H9 (cell line): Measurements from ENCODE around the gene THSD4. TPM values are rescaled to one million over a fixed set of nuclear protein-coding genes. Genes with fewer than 3 reads are reported as not detected.
A peak's percentile ranks its signal among the peaks of the same experiment; 100 is the strongest.

Experiments
- DNase-seq: peaks from one replicate; pipeline ENCODE4 v3.0.0-alpha.2; 2017
- H2AFZ ChIP-seq: one replicate; pipeline ENCODE4 v1.6.1; 2013; ENCODE audit warnings: mild to moderate bottlenecking, low read length, control low read depth, moderate library complexity
- H2AK5ac ChIP-seq: 2 replicates; pipeline ENCODE4 v1.6.1; 2013; ENCODE audit warnings: low read length, control low read depth, mixed read lengths; ENCODE audit not compliant: insufficient read length
- H2BK120ac ChIP-seq: one replicate; pipeline ENCODE4 v1.6.1; 2013; ENCODE audit warnings: low read depth, mild to moderate bottlenecking, low read length, control low read depth, inconsistent platforms; ENCODE audit not compliant: poor library complexity, severe bottlenecking
- H2BK12ac ChIP-seq: 2 replicates; pipeline ENCODE4 v1.6.1; 2013; ENCODE audit warnings: low read length, control low read depth, mixed read lengths, low read depth; ENCODE audit not compliant: insufficient read length
- H2BK15ac ChIP-seq: 2 replicates; pipeline ENCODE4 v1.6.1; 2013; ENCODE audit warnings: low read depth, low read length, control low read depth
- H2BK20ac ChIP-seq: one replicate; pipeline ENCODE4 v1.6.1; 2013; ENCODE audit warnings: low read depth, mild to moderate bottlenecking, low read length, control low read depth, inconsistent platforms; ENCODE audit not compliant: poor library complexity, severe bottlenecking
- H2BK5ac ChIP-seq: 2 replicates; pipeline ENCODE4 v1.6.1; 2013; ENCODE audit warnings: low read length, control low read depth, mixed read lengths; ENCODE audit not compliant: insufficient read length
- H3K14ac ChIP-seq: 2 replicates; pipeline ENCODE4 v1.6.1; 2013; ENCODE audit warnings: low read length, control low read depth; ENCODE audit not compliant: insufficient read depth
- H3K18ac ChIP-seq: 2 replicates; pipeline ENCODE4 v1.6.1; 2013; ENCODE audit warnings: low read depth, mild to moderate bottlenecking, mixed read lengths, low read length, control low read depth; ENCODE audit not compliant: insufficient read length
- H3K23ac ChIP-seq: 2 replicates; pipeline ENCODE4 v1.6.1; 2013; ENCODE audit warnings: low read length, control low read depth, mixed read lengths, low read depth; ENCODE audit not compliant: insufficient read length
- H3K23me2 ChIP-seq: 2 replicates; pipeline ENCODE4 v1.6.1; 2013; ENCODE audit warnings: low read depth, mild to moderate bottlenecking, mixed read lengths, low read length, control low read depth; ENCODE audit not compliant: insufficient read length, poor library complexity, severe bottlenecking
- H3K27ac ChIP-seq: 2 replicates; pipeline ENCODE4 v1.5.1; 2013; ENCODE audit warnings: low read length, control low read depth, mixed read lengths, low read depth; ENCODE audit not compliant: insufficient read length
- H3K27me3 ChIP-seq: 2 replicates; pipeline ENCODE4 v1.6.1; 2013; ENCODE audit warnings: low read length, control low read depth, inconsistent platforms; ENCODE audit not compliant: insufficient read depth
- H3K4ac ChIP-seq: 2 replicates; pipeline ENCODE4 v1.6.1; 2013; ENCODE audit warnings: low read depth, mild to moderate bottlenecking, control low read depth, inconsistent platforms, low read length, moderate library complexity
- H3K4me1 ChIP-seq: 2 replicates; pipeline ENCODE4 v1.6.1; 2013; ENCODE audit warnings: low read length, control low read depth, inconsistent platforms; ENCODE audit not compliant: insufficient read depth
- H3K4me2 ChIP-seq: 2 replicates; pipeline ENCODE4 v1.6.1; 2013; ENCODE audit warnings: low read length, control low read depth, mixed read lengths; ENCODE audit not compliant: insufficient read length, insufficient read depth
- H3K56ac ChIP-seq: 2 replicates; pipeline ENCODE4 v1.6.1; 2013; ENCODE audit warnings: low read depth, mild to moderate bottlenecking, mixed read lengths, low read length, control low read depth; ENCODE audit not compliant: insufficient read length
- H3K79me1 ChIP-seq: 2 replicates; pipeline ENCODE4 v1.6.1; 2013; ENCODE audit warnings: low read depth, mild to moderate bottlenecking, moderate library complexity, low read length, control low read depth, inconsistent platforms; ENCODE audit not compliant: insufficient read depth, poor library complexity, severe bottlenecking
- H3K79me2 ChIP-seq: 2 replicates; pipeline ENCODE4 v1.6.1; 2013; ENCODE audit warnings: low read length, control low read depth, inconsistent platforms; ENCODE audit not compliant: insufficient read depth
- H3K9ac ChIP-seq: 2 replicates; pipeline ENCODE4 v1.6.1; 2013; ENCODE audit warnings: low read length, control low read depth, mixed read lengths; ENCODE audit not compliant: insufficient read length; ENCODE audit errors: extremely low read depth
- H3K9me3 ChIP-seq: one replicate; pipeline ENCODE4 v1.6.1; 2013; ENCODE audit warnings: low read depth, low read length, inconsistent platforms; ENCODE audit not compliant: control insufficient read depth
- H3T11ph ChIP-seq: one replicate; pipeline ENCODE4 v1.6.1; 2013; ENCODE audit warnings: mild to moderate bottlenecking, low read length, control low read depth, inconsistent platforms
- H4K20me1 ChIP-seq: one replicate; pipeline ENCODE4 v1.6.1; 2013; ENCODE audit not compliant: control insufficient read depth, insufficient read length, insufficient read depth
- H4K5ac ChIP-seq: 2 replicates; pipeline ENCODE4 v1.6.1; 2013; ENCODE audit warnings: low read depth, mild to moderate bottlenecking, mixed read lengths, low read length, control low read depth; ENCODE audit not compliant: insufficient read length
- H4K8ac ChIP-seq: replicated peaks from 2 replicates; pipeline ENCODE4 v1.6.1; 2013; ENCODE audit warnings: low read length, control low read depth, mixed read lengths, low read depth; ENCODE audit not compliant: insufficient read length
- H4K91ac ChIP-seq: 2 replicates; pipeline ENCODE4 v1.6.1; 2013; ENCODE audit warnings: low read depth, mild to moderate bottlenecking, moderate library complexity, mixed read lengths, low read length, control low read depth; ENCODE audit not compliant: insufficient read length
- H3K27ac Mint-ChIP-seq, 3 experiments: 2 replicates in 2 of 3; 3 replicates in 1 of 3; pipeline ENCODE4 v1.8.0; 2020 to 2021; ENCODE audit warnings: mixed read lengths in 3 of 3, mild to moderate bottlenecking in 1 of 3, moderate library complexity in 1 of 3
- H3K27me3 Mint-ChIP-seq: 2 replicates; pipeline ENCODE4 v1.8.0; 2021; ENCODE audit warnings: low read depth, mild to moderate bottlenecking, moderate library complexity, mixed read lengths
- H3K36me3 Mint-ChIP-seq, 3 experiments: 2 replicates in 2 of 3; 3 replicates in 1 of 3; pipeline ENCODE4 v1.8.0; 2020 to 2021; ENCODE audit warnings: low read depth in 3 of 3, mixed read lengths in 3 of 3; ENCODE audit not compliant: insufficient read depth in 1 of 3
- H3K4me1 Mint-ChIP-seq, 2 experiments: 2 replicates each; pipeline ENCODE4 v1.8.0; 2020; ENCODE audit warnings: mixed read lengths in 2 of 2
- H3K4me3 Mint-ChIP-seq, 2 experiments: 2 replicates in 1 of 2; 3 replicates in 1 of 2; pipeline ENCODE4 v1.8.0; 2020 to 2021; ENCODE audit warnings: mild to moderate bottlenecking in 2 of 2, mixed read lengths in 2 of 2, moderate library complexity in 1 of 2
- H3K9me3 Mint-ChIP-seq, 2 experiments: 2 replicates in 1 of 2; 3 replicates in 1 of 2; pipeline ENCODE4 v1.8.0; 2020; ENCODE audit warnings: mild to moderate bottlenecking in 2 of 2, mixed read lengths in 2 of 2, moderate library complexity in 1 of 2
- CTCF ChIP-seq: fragments of 200-600 bp; sonication (generic); conservative IDR thresholded peaks from 3 replicates; pipeline ENCODE4 v1.8.0; 2021; ENCODE audit warnings: antibody characterized with exemption, mild to moderate bottlenecking
- WGBS: extraction: QIAGEN DNeasy Blood & Tissue Kit; methylation state at CpG from one replicate; pipeline ENCODE4 v1.1.7; 2013; ENCODE audit warnings: missing lambda C conversion rate, low lambda C conversion rate, mixed read lengths; ENCODE audit not compliant: insufficient read length; ENCODE audit errors: extremely low coverage; 5-methylcytosine and 5-hydroxymethylcytosine counted together
- total RNA-seq: library from RNA; stranded (reverse); gene quantifications from 2 replicates; pipeline ENCODE4 v1.2.1, GENCODE V29; 2021

THSD4 gene
- total RNA-seq, 1 experiment from 2014 or later, result 5.5 TPM

- Mint-ChIP-seq H3K9me3 (no peaks in the 10 kb centered on the region), H3K27me3 (no peaks in the 10 kb centered on the region), H3K27ac (0 out of 7 replicates have a peak overlapping the region, but pooled peaks of 1 of the 3 experiments have one; percentile 2), H3K36me3 (no peaks in the 10 kb centered on the region), H3K4me1 (peaks cover 6% of the 10 kb centered on the region in 2 experiments; a peak in 3 of 4 replicates), H3K4me3 (no peak overlapping the region)
- Histone ChIP-seq H4K91ac (no peak overlapping the region), H3K23me2 (no peaks in the 10 kb centered on the region), H2BK120ac (no peak overlapping the region), H3K18ac (no peak overlapping the region), H3K27ac (no peak overlapping the region), H4K5ac (no peak overlapping the region), H3K4ac (no peak overlapping the region), H2BK5ac (no peak overlapping the region), H3K56ac (no peak overlapping the region), H2AFZ (no peak overlapping the region), H3K79me2 (no peaks in the 10 kb centered on the region), H3K23ac (no peak overlapping the region), H4K8ac (no peak overlapping the region), H3K27me3 (no peaks in the 10 kb centered on the region), H3K14ac (no peak overlapping the region), H3K9me3 (no peaks in the 10 kb centered on the region), H4K20me1 (no peaks in the 10 kb centered on the region), H3K9ac (no peak overlapping the region), H2AK5ac (no peak overlapping the region), H3K79me1 (no peaks in the 10 kb centered on the region), H2BK12ac (no peak overlapping the region), H3K4me1 (no peaks in the 10 kb centered on the region), H2BK15ac (no peak overlapping the region), H3T11ph (no peak overlapping the region), H3K4me2 (no peak overlapping the region), H2BK20ac (no peak overlapping the region)
- no CpG with 5 or more reads among the region's 2 CpGs for WGBS
- no peak for TF ChIP-seq CTCF
- DNase-seq, result no peak
These were observed 426.5 kb downstream of the THSD4 start for GRCh38 chr15:71541746-71542145.
